Endothelial cell of umbilical vein (primary cell): ENCODE data around the gene FCGR3B.
"Not testable (repeated sequence)": the region's sequence is repeated elsewhere in the genome, so short reads cannot be mapped to it uniquely, and the experiment has no call there.

Source experiments
- EZH2 ChIP-seq: IDR thresholded peaks from 2 replicates; pipeline ENCODE4 v1.6.1; 2012; ENCODE audit warnings: borderline replicate concordance, low read depth, mild to moderate bottlenecking, moderate library complexity, low read length, inconsistent platforms; ENCODE audit not compliant: severe bottlenecking
- JUN ChIP-seq: IDR thresholded peaks from 2 replicates; pipeline ENCODE4 v1.6.1; 2011; ENCODE audit warnings: borderline replicate concordance, low read depth; ENCODE audit not compliant: insufficient read length, insufficient read depth
- MYC ChIP-seq: IDR thresholded peaks from one replicate; pipeline ENCODE4 v1.6.1; 2011; ENCODE audit warnings: mild to moderate bottlenecking, low read depth, low read length
- POLR2A ChIP-seq: IDR thresholded peaks from 2 replicates; pipeline ENCODE4 v1.6.1; 2012; ENCODE audit warnings: low read depth, mild to moderate bottlenecking, control low read depth, low read length
- POLR2AphosphoS5 ChIP-seq: IDR thresholded peaks from 2 replicates; pipeline ENCODE4 v1.6.1; 2012; ENCODE audit warnings: low read depth, mild to moderate bottlenecking, control low read depth, low read length, moderate library complexity; ENCODE audit not compliant: insufficient read depth
- TF ChIP-seq, protein P1 (sequence below), 2 donors: IDR thresholded peaks; 1 replicate in 1 of 2; 2 replicates in 1 of 2; pipeline ENCODE4 v1.5.1; 2011; ENCODE audit warnings: low read length in 2 of 2, mild to moderate bottlenecking in 2 of 2, moderate library complexity in 2 of 2, control low read depth in 1 of 2, inconsistent platforms in 1 of 2, low read depth in 1 of 2; ENCODE audit not compliant: insufficient read depth in 1 of 2; ENCODE audit errors: extremely low read depth in 1 of 2

DNA sequence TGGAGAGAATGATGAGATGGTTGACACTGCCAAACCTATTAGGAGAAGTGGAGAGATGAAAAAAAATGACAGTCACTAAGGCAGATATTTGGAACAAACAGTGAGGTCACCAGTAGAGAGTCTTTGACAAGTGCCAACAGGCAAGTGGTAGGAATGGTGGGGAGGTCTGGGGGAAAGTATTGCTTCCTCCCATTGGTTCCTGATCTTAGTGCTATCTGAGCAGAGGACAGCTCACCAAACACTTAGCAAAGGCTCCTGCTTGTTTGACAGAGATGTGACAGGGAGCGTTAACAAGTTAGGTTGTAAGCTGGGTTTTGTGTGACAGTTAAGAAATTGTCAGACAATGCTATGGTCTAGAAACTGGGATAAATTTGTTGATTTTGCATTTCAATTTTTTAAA is 6.4 kb downstream of the FCGR3B start:
- not testable (repeated sequence) for TF ChIP-seq POLR2A, POLR2AphosphoS5, MYC, JUN, EZH2
- TF ChIP-seq, protein P1, sequence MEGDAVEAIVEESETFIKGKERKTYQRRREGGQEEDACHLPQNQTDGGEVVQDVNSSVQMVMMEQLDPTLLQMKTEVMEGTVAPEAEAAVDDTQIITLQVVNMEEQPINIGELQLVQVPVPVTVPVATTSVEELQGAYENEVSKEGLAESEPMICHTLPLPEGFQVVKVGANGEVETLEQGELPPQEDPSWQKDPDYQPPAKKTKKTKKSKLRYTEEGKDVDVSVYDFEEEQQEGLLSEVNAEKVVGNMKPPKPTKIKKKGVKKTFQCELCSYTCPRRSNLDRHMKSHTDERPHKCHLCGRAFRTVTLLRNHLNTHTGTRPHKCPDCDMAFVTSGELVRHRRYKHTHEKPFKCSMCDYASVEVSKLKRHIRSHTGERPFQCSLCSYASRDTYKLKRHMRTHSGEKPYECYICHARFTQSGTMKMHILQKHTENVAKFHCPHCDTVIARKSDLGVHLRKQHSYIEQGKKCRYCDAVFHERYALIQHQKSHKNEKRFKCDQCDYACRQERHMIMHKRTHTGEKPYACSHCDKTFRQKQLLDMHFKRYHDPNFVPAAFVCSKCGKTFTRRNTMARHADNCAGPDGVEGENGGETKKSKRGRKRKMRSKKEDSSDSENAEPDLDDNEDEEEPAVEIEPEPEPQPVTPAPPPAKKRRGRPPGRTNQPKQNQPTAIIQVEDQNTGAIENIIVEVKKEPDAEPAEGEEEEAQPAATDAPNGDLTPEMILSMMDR (IDR thresholded peaks at IDR 0.05; ENCODE audit: extremely low read depth in 1 of 2, insufficient read depth in 1 of 2, low read depth in 1 of 2, low read length in 2 of 2), result not testable (repeated sequence)
